DND-41 (cell line): Measurements from ENCODE around the gene SLC44A3.

Source experiments
- CTCF ChIP-seq: IDR thresholded peaks from 2 replicates; pipeline ENCODE4 v1.5.1; 2012; ENCODE audit warnings: borderline replicate concordance, low read length, moderate library complexity, mild to moderate bottlenecking; ENCODE audit not compliant: poor library complexity, severe bottlenecking; ENCODE audit errors: extremely low read depth
- EZH2 ChIP-seq: IDR thresholded peaks from 3 replicates; pipeline ENCODE4 v1.6.1; 2012; ENCODE audit warnings: borderline replicate concordance, low read depth, mild to moderate bottlenecking, moderate library complexity, low read length, inconsistent platforms; ENCODE audit not compliant: severe bottlenecking

- TF ChIP-seq CTCF (no peak), EZH2 (no peak)
Observed at GRCh38 chr1:94777281-94777680, 42.9 kb upstream of the SLC44A3 start.
